NCI-H2081 (cell line): Measurements from ENCODE around the gene PIP5KL1.

Experiments used
- DNase-seq, 2 experiments: peaks; one replicate each; lab custom pipeline; 2025; lab: John Stamatoyannopoulos, UW

Gene PIP5KL1

DNA sequence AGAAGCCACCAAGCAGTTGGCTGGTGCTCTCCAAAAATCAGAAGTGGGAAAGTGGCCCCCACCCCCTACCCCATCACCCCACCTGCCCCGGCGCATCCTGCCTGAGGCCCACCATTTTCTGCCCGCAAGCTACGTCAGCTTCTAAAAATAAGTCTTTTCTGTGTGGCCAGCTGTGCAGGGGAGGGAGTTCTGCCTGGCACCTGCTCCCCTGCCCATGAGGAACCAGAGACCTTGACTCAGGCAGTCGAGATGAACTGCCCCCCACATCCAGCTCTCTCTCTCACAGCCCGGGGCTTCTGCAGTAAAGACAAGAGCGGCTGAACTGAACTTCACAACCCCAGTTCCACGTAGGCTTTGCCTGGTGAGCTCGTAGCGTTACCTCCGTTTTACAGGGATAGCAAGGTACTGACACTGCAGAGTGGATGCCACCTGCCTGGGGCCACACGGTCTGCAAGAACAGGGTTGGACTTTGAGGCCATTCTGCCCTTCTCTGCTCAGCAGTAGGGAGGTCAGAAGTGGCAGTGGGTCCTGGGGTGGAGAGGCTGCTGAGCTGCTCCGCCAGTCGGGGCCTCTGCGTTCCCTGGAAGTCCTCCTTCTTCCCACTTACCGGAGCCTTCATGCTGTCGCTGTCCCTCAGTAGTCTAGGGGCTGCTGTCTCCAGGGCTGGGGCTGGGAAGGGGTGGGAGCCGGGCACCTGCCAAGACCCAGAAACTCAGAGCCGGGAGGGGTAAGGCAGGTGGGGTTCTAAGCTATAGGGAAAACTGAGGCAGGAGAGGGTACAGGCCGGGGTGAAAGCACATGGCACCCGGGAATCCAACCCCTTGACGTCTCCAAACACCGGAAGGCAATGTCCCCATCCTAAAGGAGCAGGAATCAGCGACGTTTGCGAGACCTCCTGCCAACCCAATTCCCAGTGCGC lies 14.5 kb downstream of the PIP5KL1 start:
- DNase-seq = peak; percentile 42 to 69

DNA sequence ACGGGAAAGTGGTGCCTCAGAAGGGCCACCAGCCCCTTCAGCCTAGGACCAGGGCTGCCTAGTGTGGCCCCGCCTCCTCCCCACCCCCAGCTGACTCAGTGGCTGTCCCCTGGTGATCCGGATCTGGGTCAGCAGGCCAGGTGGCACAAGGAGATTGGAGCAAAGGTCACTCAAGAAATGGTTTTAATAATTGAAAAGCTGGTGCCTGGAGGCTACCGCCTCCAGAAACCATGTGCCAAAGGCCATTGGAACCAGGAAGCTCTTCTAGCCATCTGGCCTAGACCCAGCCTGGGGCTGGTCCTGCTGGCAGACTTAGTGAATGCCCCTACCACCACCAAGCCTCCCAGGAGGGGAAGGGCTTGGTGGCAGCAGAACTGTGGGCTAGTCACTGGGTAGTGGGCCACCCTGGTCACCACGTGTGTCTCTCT lies 15.2 kb downstream of the PIP5KL1 start:
- no peak for DNase-seq

DNA sequence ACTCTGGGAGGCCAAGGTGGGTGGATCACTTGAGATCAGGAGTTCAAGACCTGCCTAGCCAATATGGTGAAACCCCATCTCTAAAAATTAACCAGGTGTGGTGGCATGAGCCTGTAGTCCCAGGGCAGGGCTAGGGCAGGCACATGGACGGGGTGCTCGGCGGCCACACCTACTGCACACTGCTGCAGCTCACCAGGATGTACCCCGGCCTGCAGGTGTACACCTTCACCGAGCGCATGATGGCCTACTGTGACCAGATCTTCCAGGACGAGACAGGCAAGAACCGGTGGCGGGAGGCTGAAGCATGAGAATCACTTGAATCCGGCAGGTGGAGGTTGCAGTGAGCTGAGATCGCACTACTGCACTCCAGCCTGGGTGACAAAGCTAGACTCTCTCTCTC lies 16.9 kb downstream of the PIP5KL1 start:
- DNase-seq = no peak

DNA sequence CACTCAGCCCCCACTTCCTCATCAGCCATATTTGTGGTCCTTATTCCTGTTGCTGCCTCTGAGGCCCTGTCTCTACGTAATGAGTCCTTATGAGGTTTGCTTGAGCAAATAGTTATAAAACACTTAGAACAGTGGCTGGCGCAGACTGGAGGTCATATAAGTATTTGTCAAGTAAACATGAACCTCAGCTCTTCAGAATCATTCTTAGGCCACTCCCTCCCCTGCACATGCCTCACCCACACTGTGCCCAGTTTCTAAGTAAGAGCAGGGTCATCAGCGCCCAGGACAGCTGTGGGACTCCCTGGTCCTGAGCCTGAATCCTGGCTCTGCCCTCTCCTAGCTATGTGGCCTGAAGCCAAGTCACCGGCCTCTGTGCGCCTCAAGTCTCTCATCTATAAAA lies 17.7 kb downstream of the PIP5KL1 start:
- DNase-seq = no peak

DNA sequence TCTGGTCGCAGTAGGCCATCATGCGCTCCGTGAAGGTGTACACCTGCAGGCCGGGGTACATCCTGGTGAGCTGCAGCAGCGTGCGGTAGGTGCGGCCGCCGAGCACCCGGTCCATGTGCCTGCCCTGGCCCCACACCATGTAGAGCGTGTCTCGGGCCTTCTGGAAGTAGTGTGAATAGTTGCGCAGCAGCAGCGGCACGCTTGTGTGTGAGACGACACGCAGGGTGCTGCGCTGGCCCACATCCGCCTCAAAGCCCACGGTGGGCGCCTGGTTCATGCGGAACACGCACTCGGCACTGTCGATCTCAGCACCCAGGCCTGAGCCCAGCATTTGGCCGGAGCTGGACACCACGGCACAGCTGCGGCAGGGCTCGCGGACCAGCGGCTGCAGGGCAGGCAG lies 18.3 kb downstream of the PIP5KL1 start:
- no peak for DNase-seq

DNA sequence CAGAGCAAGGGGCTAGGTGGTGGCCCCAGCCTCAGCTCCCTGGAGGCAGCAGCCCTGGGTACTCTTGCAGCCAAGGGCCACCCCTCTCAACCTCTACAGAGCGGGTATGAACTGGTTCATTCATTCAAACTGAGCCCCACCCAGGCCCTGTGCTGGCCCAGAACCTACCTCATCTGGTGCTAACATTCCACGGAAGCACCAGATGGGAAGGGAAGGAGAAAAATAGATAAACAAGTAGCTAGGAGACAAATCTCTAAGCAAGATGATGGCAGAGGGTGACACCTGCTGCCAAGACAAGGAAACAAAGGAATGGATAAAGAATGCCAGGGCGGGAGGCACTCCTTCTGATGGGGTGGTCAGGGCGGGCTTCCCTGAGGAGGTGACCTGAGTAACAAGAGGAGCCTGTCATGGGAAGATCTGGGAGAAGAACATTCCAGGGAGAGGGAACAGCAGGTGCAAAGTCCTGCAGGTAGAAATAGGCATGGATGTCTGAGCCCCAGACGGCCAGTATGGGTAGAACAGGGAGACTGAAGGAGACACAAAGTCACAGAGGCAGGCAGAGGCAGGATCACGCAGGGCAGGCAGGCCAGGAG lies 19.9 kb downstream of the PIP5KL1 start:
- DNase-seq = no peak

DNA sequence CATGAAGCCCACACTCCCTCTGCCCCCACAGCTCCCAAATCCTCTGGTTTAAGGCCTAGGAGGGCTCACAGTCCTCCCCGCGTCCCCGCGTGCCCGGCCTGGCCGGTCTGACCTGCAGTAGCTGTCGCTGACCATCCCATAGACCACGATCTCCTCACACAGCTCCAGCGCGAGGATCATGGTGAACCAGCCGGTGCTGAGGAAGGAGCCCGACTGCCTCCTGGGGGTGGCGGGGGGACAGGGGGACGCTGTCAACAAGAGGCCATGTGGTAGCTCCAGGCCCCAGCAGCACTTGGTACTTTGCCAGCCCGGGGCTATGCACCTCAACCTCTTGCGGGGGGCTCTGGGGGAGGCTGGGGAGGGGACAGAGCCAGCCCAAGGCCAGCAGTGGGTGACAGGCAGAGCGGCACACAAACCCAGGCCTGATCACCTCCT lies 20.7 kb downstream of the PIP5KL1 start:
- DNase-seq = no peak

DNA sequence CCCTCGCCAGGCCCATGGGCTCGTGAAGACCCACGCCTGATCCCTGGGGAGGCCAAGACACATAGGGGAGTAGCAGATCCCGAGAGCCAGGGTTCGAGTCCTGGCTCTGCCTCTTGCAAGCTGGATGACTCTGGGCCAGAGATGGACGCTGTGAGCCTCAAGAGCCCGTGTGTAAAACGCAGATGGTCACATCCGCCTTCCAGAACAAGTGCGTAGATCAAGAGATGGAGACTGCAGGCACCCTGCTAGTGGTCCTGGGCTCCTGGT lies 22.0 kb downstream of the PIP5KL1 start:
- no peak for DNase-seq

DNA sequence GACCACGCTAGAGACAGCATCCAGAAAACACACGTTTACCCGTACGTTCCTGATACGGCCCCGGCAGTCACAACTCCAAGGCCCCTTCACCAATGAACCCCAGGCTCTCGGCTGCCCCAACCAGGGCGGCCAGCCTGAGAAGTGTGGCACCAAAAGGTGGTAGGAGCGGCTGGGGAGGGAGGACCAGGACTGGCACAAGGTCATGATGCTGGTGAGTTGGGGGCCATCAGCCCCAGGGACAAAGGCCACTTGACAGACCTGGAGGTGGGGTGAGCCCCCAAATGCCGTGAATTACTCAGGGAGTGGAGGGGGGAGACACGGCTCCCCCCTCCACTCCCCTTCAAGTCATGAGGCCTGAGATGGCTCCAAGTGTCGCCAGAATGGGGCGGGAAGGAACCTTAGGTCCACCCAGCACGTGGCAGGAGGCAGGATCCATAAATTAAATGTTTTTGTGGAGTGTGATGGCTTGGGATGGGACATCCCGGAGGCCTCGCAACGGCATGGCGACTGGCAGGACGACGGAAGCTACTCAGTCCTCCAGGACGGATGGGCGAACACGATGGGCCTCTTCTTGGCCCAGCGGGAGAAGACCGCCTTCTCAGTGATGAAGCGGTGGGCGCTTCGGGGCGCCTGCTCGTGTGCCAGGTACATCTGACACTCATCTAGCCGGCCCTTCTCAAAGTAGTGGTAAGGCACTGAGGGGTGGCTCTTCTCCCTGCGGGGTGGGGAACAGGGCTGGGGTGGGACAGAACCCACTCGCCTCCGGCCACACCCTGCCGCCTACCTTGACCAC lies 22.5 kb downstream of the PIP5KL1 start:
- no peak for DNase-seq

DNA sequence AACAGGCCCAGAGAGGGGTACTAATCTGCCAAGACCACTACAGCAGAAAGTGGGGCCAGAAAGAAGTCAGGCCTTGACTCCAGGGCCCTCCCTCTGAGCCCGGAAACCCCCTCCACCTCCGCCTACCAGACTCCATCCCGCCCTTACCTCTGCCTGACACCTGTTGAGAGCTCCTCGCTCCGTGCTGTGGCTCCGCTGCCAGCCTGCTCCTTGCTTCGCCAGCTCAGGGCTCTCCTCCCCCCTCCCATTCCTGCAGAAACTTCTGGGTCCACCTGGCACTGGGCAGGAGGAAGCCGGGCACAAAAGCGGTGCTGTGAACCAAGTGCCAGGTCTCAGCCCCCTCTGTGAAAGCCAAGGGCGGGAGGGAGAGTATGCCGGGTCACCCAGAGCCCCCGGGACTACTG lies 24.8 kb downstream of the PIP5KL1 start:
- DNase-seq = no peak

DNA sequence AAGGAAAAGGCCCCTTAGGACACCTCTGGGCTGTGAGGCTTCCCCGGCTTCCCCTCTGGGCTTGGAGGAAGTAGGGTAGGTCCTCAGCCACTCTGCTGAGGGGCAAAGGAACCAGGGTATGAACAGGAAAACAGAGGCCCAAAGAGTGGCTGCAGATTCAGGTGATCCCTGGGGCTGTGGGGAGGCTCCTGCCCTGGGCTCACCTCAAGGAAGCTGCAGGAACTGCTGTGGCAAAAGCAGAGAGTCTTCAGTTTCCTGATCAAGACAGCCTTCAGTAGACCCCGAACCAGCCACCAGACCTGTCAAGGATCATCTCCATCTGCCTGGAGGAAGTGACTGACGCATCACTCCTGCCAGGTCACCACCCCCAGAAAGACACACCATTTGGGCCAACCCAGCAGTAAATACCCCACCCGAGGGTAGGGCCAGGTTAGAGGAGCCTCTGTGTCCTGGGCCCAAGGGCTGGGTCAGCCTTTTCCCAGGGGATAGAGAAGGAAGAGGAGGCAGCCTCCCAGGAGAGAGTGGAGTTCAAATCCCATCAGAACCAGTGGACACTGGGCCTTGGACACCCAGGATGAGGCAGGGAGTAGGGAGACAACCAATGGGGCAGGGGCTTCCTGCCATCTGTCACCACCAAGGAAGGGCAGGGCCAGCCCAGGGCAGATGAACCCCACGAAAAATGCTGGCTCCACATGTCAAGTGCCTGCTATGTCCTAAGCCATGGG lies 25.4 kb downstream of the PIP5KL1 start:
- no peak for DNase-seq

DNA sequence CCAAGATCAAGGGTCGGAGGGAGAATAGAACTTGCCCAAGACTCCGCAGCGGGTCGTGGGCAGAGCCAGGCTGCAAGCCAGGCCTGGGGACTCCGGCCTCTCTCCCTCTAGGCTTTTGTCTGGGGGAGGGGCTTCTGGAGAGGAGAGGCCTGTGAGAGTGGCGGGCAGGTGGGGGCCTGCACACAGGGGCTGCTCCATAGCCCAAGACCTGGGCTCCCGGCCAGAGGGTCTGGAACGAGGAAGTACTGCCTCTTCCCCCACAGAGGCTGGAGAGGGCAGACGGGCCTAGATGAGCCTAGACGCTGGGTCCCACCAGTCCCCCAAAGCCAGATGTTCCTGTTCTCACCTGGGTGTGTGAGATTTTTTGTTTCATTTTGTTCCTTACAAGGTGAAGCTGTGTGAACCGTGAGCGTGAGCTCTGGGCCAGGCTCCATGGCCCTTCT lies 26.0 kb downstream of the PIP5KL1 start:
- no peak for DNase-seq

DNA sequence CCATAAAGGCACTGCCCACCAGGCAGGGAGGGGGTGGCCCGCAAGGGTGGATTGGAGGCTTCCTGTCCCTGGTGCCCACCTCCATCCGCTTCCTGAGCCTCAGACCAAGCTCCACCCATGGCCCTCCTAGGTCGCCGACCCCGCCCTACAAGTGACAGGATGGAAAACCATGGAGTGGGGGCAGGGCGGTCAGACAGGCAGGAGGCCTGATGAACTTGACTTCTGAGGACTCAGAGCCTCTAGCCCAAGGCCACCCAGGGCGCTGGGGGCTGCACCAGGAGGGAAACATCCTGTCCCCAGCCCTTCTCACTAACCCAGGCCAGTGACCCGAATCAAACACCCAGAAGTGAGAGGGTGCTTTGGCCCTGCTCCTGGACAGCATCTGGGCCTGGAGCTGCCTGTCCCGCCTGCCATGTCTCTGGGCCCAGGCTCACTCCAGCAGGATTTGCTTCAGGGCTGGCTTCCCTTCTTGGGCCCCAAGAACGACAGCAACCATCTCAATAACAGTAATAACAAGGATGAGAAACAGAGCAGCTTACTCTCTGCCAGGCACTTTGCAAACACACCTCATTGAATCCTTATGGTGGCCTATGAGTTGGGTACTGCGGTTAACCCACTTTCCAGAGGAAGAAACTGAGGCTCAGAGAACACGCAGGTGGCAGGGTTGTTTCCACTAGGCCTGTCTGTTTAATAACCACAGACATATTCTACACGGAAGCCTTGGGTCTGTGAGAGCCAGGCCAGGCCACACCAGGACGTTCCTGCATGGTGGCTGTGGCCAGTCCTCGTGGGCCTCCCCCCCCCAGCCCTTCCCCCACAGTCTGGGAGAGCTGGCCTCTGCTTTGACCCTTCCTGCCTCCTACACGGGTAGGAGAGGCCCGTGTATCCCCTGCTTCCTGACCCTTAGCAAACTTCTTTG lies 26.8 kb downstream of the PIP5KL1 start:
- no peak for DNase-seq

DNA sequence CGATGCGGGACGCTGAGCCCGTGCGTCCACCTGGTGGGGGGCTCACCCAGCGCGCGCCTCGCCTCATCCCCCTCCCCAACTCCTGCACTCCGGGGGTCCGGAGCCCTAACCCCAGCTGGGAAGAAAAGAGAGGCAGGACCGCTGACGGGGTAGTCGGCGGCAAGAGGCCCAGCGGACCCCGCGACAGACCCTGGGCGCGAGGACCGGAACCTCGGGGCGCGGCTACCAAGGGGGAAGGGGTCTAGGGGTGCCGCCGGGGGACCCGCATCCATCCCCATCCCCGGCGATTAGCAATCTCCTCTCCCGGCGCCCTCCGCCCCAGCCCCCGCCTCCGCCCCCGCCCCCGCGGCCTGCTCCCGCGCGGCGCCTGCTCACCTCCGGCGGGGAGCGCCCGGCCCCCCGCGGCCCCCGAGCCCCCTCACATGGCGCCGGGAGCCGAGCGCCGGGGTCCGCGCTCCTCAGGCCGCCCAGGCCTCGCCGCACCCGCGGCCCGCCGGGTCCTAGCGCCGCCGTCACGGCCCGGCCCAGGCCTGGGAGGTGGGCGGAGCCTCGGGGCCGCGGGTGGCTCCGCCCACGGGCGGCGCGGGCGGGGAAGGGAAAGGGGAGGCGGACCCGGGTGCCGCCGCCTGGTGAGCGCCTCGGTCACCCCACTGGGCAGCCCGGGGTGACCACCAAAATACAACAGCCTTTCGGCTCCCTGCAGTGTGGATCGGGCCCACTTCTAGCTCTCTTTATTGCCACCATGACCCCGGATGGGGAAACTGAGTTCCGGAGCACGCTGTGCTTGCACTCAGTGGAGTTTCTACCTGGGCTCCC lies 31.2 kb downstream of the PIP5KL1 start, which contains the start of gene ST6GALNAC6:
Gene ST6GALNAC6 (minus strand): TSS at position 476 of the 816 bp plus-strand sequence. CDS start 1,622 bp downstream, outside the sequence.
- DNase-seq = peak; percentile 51 to 65

DNA sequence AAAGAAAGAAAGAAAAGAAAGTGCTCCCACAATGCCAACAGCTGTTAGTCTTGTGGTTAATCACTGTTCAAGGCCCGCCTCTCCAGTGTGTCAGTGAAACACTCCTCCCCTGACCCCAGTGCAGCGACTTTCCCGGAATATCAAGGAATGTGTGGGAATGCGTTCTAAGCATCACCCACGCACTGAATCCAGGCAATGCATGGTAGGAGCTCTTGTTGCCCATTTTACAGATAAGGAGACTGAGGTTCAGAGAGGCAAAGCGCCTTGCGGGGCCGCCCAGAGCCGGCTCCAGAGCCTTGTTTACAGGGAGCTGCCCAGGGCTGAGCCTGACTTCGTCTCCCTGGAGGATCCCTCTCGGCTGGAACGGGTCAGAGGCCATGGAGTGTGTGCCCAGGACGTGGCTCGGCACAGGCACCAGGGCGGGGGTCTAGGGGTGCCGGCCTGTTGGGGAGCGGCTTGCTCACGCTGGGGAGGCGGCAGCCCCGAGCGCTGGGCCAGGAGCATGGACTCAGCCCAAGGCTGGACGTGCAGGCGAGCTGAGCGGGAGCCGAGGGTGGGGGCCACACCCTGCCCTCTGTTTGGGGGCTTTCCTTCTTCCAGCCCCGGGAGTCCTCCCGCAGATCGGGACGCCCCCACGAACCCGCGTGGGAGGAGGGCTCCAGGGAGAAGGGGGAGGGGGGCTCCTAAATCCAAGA lies 32.0 kb downstream of the PIP5KL1 start:
- DNase-seq = no peak

DNA sequence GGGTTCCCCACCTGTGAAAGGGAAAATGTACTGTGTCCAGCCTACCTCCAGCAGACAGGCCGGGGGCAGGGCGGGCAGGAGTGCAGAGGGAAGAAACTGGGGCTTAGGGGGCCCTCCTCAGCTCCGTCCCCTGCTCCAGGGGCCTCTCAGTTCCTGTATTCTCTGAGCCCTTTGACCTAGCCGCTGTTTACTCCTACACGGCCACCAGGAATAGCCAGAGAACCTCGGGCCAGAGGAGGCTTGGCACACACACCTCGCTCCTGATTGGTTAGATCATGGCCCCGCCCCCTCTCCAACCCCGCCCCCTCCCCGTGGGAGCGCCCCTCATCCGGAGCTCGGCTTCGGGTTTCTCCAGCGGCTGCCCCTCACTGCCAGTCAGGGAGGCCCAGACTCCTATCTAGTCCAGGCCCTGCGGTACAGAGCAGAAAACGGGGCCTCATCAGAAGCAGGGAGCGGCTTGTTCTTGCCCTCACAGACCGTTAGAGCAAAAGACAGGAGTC lies 33.3 kb downstream of the PIP5KL1 start:
- DNase-seq = no peak

DNA sequence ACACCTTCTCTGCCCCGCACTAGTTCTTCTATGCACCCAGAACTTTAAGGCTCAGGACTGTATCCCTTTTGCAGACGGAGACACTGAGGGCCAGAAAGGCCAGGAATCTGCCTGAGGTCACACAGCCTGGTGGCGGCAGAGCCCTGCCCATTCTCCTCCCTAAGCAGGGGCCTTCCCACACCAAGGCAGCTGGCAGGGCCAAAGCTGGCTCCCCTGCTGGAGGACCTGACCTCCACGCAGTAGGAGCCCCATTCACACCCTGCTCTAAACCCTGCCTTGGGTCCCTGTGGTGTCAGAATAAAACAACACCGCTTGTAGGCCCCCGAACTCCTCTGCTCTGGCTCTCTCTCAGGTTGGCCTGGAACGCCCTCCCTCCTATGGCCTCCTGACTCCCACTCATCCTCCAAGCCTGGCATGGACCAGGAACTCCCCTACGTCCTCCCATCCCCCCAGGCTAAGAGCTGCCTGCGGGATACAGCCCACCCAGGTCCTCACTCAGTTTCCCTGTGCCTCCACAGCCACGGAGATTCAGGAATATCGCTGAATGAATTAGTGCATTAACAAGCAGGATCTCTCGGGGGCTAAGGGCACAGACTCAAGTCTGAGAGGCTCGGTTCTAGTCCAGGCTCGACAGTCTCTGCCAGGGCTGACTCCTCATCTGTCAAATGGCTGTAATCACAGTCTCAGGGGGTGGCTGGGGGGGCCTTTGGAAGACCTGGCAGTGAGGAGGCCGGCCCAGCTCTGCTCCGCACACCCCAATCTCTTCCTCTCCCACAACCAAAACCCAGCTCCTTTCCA lies 34.0 kb downstream of the PIP5KL1 start:
- no peak for DNase-seq

DNA sequence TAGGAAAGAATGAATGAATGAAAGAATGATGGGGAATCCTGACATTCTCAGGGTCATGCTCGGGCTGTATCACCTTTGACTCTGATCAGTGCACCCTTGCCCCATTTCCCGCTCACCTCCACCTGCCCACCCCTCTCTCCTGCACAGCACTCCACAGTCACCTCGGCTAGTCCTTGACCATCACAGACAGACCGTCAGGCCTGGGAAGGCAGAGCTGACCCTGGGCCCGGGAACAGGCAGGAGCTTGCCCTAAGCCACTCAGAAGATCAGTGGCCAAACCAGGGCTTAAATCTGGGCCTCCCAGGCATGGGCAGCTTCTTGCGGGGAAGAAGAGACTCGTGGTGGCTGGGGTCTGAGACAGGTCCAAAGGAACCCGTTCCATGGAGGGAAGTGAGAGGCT lies 34.8 kb downstream of the PIP5KL1 start:
- no peak for DNase-seq
